NCI-H526 (cell line): ENCODE measurements around the gene TMTC4.

Source experiments
- DNase-seq, 2 experiments: peaks; one replicate each; lab custom pipeline; 2025; lab: John Stamatoyannopoulos, UW

Gene TMTC4

DNA sequence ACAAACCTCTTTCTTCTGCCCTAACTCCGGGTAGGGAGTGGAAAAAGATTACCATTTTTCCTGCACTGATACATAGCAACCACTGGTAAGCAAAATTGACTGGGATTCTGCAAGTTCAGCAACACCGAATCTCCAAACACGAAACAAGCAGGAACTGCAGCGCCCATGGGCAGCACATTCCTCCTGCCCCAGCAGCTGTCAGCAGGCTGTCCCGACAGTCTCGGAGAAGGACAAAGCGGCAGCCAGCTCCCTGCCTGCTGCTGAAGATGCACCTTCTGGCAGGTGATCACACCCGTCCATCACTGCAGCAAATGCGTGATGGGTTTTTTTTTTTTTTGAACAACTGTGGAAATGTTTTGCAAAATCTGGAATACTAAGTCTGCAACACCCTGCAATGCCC lies 6.7 kb downstream of the TMTC4 start:
- no peak for DNase-seq

DNA sequence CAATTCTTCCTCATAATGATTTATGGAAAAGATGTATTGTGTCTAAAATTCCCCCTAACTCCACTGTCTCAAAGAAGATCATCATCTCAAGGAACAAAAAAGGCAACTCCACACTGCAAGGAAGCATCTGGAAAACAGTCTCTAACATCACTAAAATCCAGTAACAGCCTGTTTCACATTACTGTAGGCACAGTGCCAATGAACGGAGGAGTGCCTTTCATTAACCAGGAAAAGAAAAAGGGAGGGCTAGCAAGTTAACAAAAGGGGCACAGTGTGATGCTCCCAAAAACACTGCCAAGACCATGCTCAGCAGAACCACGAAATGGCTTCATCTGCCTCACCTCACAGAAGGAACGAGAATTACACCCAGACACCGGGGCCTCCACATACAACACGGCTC lies 8.5 kb downstream of the TMTC4 start:
- no peak for DNase-seq

DNA sequence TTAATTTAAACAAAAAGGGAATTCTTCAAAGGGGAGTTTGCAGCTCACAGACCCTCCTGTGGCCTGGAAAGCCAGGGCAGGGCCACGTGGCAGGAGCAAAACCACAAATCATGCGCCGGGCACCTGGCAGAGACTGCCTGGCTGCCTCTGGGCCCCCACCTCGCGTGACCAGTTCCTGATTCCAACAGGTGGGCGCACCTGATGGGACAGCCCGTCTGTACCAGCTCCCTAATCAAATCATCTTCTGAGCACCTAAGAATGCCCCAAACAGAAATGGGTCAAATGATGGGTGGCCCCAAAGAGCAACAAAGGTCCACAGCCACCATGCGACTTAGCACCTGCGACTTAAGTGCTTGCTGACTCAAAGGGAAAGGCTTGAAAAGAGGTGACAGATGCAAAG lies 9.2 kb downstream of the TMTC4 start:
- no peak for DNase-seq

DNA sequence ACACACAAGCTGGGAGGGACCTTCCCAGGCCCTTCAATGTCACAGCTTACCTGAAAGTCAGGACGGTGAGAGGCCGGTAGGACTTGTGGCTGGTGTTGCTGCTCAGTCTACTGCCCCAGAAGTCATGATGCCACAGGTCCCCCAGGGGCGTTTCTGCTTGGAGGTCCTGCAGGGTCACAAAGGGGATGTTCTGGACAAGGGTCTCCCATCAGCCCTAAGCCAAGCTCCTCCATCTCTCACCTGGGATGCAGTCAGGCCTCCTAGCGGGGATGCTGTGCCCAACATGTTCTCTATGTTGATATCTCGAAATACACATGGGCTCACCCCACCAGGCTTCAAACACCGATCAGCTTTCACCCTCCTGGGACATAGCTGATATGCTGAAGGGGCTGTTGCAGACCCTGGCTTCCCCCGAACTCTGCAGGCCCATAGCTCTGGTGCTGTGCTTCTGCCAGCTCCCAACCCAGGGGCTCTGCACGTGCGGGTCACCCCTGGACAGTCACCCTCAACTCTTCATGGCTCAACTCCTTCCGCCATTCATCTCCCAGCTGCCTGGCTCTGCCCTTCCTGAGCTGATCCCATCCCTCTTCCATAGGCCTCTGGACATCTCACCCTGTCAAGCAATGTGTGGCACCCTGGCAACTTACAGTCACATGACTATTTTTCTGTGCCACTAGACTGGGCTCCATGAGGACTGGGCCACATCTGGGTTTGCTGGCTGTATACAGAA lies 10.3 kb downstream of the TMTC4 start:
- no peak for DNase-seq

DNA sequence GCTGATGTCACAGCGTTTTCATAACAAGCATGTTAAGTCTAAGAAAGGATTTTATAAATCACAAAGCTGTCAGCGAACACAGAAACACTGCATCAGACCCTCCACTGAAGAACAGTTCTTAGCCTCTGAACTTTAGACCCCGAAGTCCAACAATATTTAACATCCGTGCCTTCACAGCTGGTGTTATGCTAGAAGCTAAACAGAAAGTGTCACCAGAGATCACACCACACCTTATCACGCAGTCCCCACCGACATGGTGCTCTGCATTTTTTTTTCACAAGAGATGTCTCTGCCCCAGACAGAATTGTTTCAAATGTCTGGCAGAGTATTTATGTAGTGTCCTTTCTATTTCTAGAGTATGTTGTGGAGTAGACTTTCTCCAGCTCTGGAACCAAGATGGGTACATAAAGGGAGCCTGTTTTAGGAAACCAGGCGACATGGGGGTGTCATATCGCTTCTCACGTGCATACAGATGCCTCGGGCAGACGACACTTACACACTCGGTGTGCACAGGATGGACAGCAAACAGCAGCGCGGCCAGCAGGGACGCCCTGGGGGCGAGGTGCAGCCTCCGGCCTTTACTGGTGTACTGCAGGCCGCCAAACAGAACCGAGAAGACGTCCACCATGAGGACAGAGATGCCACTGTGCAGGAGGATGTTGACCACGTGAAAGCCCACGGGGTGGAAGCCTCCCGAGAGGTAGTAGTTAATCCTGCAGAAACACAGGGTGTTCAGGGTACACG lies 12.0 kb downstream of the TMTC4 start:
- DNase-seq = no peak

DNA sequence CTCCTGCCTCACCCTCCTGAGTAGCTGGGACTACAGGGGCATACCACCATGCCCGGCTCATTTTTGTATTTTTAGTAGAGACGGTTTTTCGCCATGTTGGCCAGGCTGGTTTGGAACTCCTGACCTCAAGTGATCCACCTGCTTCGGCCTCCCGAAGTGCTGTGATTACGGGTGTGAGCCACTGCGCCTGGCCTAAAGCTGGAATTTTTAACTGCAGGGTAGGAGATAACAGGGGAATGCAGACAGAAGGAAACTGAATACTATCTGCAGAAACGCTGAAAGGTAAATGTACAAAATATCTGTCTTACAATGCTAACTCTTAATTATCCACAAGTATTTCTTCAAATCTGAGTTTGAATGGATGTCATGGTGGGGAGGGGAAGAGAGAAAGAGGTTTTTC lies 13.8 kb downstream of the TMTC4 start:
- DNase-seq = no peak

DNA sequence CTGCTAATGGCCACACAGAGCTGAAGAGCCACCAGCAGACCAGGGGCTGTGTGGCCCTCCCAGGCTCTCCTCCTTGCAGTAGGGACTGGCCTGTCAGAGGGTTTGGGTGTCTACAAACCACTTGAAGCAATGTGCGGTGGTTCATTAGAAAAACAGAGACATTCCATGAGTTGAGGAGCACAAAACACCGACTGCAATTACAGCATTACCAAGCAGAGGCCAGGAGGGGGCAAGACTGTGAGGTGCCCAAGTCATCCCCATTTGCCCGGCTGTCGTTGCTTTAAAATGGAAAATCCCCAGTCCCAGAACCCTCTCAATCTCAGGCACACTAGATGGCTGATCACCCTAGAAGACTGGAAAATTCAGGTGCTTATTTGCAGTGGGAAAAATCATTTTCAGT lies 15.0 kb downstream of the TMTC4 start:
- no peak for DNase-seq

DNA sequence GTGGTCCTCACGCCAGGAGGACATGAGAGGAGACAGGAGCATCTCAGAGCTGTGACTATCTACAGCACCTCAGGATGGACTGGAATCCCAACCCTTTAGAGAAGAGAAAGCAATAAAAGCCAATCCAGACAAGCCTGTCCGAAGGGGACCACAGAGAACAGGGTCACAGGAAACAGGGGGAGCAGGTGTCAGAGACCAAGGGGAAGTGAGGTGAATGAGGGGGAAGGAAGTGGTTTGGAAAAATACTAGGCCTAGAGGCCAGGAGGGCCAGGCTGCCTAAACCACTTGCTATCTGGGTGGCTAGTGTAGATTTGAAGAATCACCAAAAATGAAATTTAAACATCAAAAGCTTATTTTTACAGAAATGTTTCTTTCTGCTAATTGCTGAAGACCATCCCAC lies 16.2 kb downstream of the TMTC4 start:
- no peak for DNase-seq

DNA sequence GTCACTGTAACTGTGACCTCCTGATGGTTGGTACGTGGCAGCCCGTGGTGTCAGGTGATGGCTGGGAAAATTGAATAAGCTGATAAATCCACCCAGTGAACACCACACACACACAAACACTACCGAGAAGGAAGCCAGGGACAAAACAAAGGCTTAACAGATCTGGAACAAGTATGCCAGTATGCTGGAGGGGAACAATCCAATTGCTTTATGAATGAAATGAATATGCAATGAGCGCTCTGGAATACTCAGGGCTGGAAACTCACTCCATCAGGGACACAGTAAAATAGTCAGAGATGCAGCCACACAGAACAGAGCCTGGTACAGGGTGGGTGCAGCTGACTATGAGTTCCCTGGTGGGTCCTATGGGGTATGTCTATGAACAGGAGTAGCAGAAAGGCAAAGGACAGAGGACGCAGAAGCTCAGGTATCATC lies 16.7 kb downstream of the TMTC4 start:
- peak; percentile 51 to 53 for DNase-seq

DNA sequence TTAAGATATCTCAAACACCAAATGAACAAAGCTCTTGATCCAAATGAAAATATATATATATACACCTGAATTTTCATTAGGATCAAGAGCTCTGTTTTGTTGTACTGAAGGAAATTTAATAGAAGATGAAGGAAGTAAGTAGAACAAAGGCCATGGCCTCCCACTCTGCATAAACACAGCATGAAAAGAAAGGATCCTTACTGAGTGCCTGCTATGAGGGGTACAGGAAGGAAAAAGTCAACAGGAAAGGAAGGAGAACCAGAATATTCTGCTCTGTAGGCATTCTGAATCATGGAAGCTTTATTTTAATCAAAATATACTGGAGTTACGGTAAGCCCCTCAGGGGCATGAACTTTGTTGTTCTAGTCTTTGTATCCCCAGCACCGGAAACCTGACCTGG lies 22.1 kb downstream of the TMTC4 start:
- DNase-seq = no peak

DNA sequence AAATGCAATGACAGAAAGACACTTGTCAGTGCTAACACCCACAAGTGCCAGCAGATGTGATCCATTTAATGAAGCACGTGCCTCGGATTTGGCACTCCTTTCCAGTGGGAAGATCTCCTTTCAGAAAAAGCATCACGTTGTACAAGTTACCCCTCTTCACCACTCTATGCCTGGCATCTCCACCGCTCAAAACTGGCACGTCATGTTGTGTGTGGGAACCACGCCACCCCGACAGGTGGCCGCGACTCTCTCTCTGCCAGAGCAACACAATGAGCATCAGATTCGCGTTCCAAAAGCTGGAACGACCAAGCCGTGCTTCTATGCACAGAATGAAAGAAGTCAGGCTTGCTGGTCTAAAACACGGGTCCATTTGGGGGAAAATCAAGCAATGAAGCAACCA lies 24.3 kb downstream of the TMTC4 start:
- DNase-seq = no peak

DNA sequence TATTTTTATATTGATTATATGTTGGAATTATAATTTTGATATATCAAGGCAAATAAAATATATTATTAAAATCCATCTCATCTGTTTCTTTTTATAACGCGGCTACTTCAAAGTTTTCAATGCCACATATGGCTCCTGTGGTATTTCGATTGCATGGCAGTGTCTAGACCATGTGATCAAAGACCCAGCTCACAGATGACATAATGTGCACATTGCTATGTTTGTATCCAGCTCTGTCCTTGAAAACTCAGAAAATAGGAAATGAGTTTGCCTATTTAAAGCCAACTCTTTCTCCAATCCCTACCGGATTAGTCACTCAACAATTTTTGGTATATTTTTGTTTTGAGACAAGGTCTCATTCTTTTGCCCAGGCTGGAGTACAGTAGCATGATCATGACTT lies 26.2 kb downstream of the TMTC4 start:
- no peak for DNase-seq

DNA sequence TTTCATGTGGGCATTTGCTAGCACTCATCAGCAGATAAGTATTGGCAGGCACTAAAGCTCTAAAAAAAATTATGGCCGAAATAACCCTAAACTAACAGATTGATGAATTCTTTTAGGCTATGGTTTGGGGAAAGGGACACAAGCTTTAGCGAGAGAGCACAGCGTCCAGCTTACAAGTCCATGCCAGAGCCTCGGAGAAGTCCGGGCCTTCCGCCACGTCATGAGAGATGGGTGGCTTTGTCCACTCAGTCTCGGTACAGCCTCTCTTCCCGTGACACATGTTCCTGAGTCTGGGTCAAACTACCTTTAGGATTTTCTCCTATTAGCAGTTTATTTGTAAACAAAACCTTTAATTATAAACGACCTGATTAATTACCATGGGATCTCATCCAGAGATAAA lies 27.7 kb downstream of the TMTC4 start:
- no peak for DNase-seq

DNA sequence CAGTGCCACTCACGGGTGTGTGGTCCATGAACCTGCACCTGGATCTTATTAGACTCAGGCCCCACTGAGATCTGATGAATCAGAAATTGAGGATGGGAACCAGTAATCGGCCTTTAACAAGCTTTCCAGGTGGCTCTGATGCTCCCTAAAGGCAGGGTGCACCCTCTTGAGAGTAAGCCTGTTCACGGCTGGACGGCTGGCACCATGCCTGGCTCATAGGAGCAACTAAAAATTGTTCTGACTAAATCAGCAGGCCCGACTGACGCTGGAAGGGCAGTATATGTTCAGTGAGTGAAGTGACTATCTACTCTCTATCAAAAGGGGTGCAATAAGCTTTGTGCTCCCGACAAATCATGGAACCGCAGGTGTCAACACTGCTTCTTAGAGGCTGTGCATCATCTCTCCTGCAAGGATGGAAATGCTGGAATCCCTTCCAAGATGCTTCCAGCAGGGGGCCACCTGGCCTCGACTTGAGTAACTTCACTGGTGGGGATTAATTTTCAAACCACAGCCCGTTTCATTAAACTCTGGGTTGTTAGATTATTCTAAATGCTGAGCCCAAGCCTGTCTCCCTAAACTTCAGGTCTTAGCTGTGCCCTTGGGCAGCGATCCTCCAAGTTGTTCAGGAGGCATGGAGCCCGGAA lies 28.4 kb downstream of the TMTC4 start:
- peak in 1 of 2 experiments; percentile 59 for DNase-seq

DNA sequence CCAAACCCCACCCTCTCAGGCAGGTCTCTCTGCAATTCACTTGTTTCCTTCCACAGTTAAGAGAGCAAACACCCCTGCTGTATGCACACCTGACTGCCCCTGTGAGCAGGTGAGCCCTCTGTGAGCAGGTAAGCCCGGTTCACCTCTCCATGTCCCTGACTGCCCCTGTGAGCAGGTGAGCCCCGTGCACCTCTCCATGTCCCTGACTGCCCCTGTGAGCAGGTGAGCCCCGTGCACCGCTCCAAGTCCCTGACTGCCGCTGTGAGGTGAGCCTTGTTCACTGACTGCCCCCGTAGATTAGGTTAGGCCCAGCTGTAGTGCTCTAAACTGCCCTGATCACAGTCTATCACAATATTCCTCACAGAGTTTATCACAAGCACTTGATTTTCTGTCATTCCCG lies 29.2 kb downstream of the TMTC4 start:
- DNase-seq = no peak

DNA sequence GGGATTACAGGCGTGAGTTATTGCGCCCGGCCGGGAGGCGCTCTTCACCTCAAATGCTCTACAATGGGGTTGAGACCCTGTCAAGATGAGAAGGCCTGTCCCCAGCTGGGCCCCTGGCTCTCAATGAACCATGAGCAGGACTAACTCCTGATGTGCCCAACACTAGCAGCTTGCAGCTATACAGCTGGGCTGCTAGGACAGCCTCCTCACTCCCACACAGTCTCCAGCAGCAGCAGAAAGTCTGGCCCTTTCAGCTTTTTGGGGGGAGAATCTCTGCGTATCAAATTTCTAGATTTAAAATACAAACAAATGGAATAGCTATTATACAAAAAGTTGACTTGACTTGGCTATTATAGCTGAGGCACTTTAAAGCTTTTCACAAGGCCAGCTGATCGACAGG lies 30.2 kb downstream of the TMTC4 start:
- DNase-seq = no peak

DNA sequence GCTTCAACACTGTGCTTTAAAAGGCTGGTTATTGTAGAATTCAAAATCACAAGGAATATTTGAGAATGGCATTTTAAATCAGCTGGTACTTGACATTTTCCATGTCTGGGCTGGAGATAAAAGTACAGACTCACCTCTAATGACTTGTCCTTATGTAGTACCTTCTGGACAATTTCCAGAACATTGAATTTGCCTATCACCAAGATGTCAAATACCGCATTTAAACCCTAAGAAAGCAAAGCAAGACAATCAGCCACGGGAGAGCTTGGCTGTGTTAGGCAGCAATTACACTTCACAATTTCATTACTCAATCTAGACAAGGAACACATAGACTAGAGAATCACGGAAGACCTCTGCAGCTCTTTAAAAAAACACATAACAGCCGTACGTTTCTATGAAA lies 36.8 kb downstream of the TMTC4 start:
- DNase-seq = no peak

DNA sequence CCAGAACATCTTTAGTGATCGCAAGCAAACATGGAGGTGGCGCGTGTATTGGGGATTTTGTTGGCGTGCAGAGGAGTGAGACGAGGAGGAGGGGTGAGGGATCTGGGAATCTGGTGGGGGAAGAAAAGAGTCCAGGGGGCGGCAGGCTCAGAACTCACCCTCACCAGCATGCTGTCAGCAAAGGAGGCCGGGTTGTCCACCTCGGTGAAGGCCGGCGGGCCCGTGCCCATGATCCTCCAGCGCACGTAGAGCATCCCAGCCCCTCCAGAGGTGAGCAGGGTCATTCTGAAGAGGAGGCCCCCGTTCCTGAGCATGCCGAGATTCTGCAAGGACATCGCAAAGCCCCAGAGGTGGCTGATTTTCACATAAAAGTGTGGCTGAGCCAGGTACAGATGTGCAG lies 37.2 kb downstream of the TMTC4 start:
- DNase-seq = no peak

DNA sequence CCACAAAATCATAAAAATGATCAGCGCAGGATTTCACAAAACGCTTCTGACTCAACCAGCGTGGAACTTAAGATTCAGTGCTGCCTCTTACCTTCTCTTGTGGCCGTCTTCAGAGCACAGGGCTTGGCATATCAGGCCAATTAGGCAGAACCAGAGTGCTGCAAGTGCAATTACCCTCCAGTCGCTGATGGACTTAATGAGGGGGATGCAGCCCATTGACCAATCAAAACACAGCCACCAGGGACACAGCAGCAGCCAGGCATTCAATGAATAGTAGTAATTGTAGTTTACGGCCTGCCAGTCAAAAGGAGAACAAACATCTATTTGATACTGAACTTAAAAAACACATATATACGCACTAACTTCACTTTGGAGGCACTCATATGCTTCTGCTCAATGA lies 38.2 kb downstream of the TMTC4 start:
- no peak for DNase-seq

DNA sequence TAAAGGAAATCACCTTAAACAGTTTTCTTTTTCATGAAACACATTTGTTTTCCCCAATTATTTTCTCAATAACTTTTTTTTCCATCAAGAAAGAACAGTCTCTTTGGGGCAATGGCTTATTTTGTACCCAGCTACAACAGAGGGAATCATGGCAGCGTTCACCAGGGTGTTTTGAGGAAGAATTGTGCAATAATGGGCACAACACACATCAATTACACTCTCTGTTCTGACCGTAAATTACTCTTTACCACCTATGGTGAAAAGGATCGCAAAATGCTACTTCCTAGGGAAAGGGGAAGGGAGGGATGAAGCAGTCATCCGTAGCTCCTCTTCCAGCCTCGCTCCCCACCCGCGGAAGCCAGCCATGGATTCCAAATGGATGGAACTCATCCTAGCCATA lies 38.6 kb downstream of the TMTC4 start:
- no peak for DNase-seq

DNA sequence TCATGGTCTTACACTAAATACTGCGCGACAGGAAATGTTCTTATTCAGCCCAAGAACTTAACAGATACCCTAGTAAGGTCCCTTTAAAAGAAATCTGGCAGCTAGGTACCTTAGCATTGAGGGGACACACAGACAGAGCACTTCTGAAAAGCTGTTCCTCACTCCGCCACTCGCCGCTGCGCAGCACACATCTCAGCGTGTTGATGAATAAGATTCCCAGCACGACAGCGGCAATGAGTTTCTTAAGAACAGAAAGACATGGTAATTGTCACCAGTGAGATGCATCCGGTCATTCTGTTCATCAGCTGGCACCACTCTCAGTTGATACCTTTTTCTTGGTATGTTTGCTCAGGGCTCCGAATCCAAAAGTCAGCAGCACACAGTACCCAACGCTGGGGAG lies 39.9 kb downstream of the TMTC4 start:
- DNase-seq = no peak

DNA sequence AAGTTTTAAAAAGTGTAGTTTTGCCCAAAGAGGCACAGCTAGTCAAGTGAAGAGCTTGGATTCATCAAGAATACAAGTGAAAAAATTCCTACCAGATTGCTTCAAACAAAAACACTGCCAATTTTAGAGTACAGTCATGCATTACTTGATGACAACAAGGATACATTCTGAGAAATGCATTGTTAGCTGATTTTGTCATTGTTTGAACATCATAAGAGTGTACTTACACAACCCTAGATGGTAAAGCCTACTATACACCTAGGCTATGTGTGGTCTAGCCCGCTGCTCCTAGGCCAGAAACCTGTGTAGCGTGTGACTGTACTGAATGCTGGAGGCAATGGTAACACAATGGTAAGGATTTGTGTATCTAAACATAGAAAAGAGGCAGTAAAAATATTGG lies 41.1 kb downstream of the TMTC4 start:
- DNase-seq = no peak

DNA sequence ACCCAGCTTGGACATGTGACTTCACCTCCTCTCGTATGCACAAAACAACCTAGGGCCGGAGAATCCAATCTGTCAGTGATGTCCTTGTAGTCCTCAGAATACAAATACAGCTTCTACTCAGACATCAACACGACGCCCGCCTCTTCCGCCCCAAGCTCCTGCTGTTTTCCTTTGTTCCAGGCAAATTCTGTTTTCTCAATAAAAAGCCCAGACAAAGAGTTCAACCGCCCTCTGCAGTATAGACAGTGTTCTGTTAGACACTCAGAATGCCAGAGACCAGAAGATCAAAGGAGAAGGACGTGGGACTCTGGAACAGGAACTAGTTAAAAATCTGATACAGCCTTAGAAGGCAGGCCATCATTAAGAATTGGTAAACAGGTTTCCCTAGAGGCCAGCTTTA lies 44.0 kb downstream of the TMTC4 start:
- DNase-seq = no peak
